Measurements from ENCODE around the gene CASP10. TPM values are rescaled to one million over a fixed set of nuclear protein-coding genes. Genes with fewer than 3 reads are reported as not detected.

The CASP10 gene
- total RNA-seq, 1 experiment from 2014 or later, result 2.8 TPM

DNA sequence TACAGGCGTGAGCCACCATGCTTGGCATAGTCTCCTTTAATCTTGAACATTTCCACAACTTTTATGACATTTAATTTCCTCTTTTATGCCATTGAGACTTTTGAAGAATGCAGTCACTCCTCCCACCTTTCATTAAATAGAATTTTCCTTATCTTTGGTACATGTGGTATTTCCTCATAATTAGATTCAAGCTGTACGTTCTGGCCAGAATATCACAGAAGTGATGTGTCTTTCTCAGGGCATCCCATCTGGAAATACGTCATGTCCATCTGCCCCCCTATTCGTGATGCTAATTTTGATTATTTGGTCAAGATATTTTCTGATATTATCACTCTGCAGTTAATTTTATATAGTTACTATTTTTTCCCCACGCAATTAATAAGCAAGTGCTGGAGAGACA, 16.9 kb downstream of the CASP10 start:
- no peak for ATAC-seq

DNA sequence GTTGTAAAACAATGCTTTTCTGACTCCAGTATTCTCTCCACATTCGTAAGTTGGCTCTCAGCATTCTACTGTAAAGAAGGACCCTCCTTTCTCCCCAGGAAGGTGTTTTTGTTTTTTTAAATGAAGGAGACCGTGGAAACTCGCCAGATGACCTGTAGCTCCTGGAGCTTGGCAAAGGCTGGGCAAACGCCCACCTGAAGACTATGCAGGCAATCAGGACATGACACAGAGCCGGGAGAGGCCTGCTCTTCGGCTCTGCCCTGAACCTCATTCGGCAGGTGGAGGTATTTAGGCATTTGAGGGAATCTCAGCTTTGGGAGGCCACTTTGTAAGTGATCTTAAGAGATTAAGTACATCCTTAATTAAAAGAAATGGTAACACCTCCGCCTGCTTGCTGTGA, 17.4 kb downstream of the CASP10 start:
- H3K9me3 Mint-ChIP-seq, result no peaks in the 10 kb centered on the region
- no peak for DNase-seq (ENCODE audit: low spot score)
- TF ChIP-seq SP1 (CRISPR knock-in tag; conservative IDR thresholded peaks at IDR 0.05) (no peak), TEAD4 (CRISPR knock-in tag; IDR thresholded peaks at IDR 0.05) (no peak), ZNF219 (CRISPR knock-in tag; IDR thresholded peaks at IDR 0.05; ENCODE audit: borderline replicate concordance) (no peak), KAT7 (CRISPR knock-in tag; IDR thresholded peaks at IDR 0.05; ENCODE audit: borderline replicate concordance) (no peak), CREM (CRISPR knock-in tag; IDR thresholded peaks at IDR 0.05) (no peak)
- TF ChIP-seq, protein P1, sequence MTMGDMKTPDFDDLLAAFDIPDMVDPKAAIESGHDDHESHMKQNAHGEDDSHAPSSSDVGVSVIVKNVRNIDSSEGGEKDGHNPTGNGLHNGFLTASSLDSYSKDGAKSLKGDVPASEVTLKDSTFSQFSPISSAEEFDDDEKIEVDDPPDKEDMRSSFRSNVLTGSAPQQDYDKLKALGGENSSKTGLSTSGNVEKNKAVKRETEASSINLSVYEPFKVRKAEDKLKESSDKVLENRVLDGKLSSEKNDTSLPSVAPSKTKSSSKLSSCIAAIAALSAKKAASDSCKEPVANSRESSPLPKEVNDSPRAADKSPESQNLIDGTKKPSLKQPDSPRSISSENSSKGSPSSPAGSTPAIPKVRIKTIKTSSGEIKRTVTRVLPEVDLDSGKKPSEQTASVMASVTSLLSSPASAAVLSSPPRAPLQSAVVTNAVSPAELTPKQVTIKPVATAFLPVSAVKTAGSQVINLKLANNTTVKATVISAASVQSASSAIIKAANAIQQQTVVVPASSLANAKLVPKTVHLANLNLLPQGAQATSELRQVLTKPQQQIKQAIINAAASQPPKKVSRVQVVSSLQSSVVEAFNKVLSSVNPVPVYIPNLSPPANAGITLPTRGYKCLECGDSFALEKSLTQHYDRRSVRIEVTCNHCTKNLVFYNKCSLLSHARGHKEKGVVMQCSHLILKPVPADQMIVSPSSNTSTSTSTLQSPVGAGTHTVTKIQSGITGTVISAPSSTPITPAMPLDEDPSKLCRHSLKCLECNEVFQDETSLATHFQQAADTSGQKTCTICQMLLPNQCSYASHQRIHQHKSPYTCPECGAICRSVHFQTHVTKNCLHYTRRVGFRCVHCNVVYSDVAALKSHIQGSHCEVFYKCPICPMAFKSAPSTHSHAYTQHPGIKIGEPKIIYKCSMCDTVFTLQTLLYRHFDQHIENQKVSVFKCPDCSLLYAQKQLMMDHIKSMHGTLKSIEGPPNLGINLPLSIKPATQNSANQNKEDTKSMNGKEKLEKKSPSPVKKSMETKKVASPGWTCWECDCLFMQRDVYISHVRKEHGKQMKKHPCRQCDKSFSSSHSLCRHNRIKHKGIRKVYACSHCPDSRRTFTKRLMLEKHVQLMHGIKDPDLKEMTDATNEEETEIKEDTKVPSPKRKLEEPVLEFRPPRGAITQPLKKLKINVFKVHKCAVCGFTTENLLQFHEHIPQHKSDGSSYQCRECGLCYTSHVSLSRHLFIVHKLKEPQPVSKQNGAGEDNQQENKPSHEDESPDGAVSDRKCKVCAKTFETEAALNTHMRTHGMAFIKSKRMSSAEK (CRISPR knock-in tag; IDR thresholded peaks at IDR 0.05; ENCODE audit: borderline replicate concordance), result no peak
- H3K4me1 Mint-ChIP-seq, result peaks cover 3% of the 10 kb centered on the region; the same call in 1 of the 2 replicates
- H3K27ac Mint-ChIP-seq, result no peak overlapping the region
- peak; percentile 60 for ATAC-seq
- H3K36me3 Mint-ChIP-seq, result no peaks in the 10 kb centered on the region
- POLR2A ChIA-PET, result no interaction called here
- no peak overlapping the region for H3K4me3 Mint-ChIP-seq
- H3K27me3 Mint-ChIP-seq (ENCODE audit: low read depth), result no peaks in the 10 kb centered on the region
- CTCF ChIA-PET, result interaction anchor here (2.1 kb wide), 1 partner anchor 32 kb away, joined by 7 read pairs; no protein-coding TSS in a partner anchor

More for the DNA sequence above, 16.9 kb downstream of the CASP10 start:
- Mint-ChIP-seq H3K4me1 (peaks cover 3% of the 10 kb centered on the region; the same call in 1 of the 2 replicates), H3K27ac (no peak overlapping the region), H3K36me3 (no peaks in the 10 kb centered on the region), H3K27me3 (ENCODE audit: low read depth) (no peaks in the 10 kb centered on the region), H3K4me3 (no peak overlapping the region), H3K9me3 (no peaks in the 10 kb centered on the region)
- POLR2A ChIA-PET, result no interaction called here
- CTCF ChIA-PET, result interaction anchor here (2.1 kb wide), 1 partner anchor 32 kb away, joined by 7 read pairs; no protein-coding TSS in a partner anchor
- TF ChIP-seq ETV6 (CRISPR knock-in tag; IDR thresholded peaks at IDR 0.05), result no peak
- TF ChIP-seq ZBTB21 (CRISPR knock-in tag; IDR thresholded peaks at IDR 0.05; ENCODE audit: borderline replicate concordance), result no peak
- TF ChIP-seq SP1 (CRISPR knock-in tag; conservative IDR thresholded peaks at IDR 0.05), result no peak
- no peak for DNase-seq (ENCODE audit: low spot score)

DNA sequence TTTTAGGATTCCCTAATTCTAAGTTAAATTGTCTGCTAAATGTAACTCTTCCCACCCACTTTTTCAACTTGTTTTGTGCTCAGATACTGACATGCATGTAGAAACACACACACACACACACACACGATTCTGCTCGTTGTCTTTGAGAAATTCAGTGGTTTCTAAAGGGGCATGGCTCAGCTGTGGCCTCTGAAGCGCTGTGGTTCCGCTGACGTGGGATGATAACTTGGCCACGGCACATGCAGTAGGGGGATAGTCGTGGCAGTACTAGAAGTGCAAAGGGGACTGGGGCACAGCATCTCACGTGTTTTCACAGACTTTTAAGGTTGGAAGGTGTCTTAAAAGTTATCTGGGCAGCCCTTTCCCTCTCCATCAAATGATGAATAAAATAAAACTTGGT, 18.4 kb downstream of the CASP10 start:
- Mint-ChIP-seq H3K9me3 (no peaks in the 10 kb centered on the region), H3K4me1 (peaks cover 3% of the 10 kb centered on the region; the same call in 1 of the 2 replicates), H3K27me3 (ENCODE audit: low read depth) (no peaks in the 10 kb centered on the region), H3K4me3 (no peak overlapping the region), H3K27ac (no peak overlapping the region; the same call in 1 of the 2 replicates), H3K36me3 (no peaks in the 10 kb centered on the region)
- ChIA-PET POLR2A (no interaction called here), CTCF (interaction anchor here (2.1 kb wide), 1 partner anchor 31 kb away, joined by 7 read pairs; no protein-coding TSS in a partner anchor)
- ATAC-seq (no peak), DNase-seq (ENCODE audit: low spot score) (no peak)
- TF ChIP-seq SMAD3 (CRISPR knock-in tag; IDR thresholded peaks at IDR 0.05; ENCODE audit: borderline replicate concordance), result no peak
- TF ChIP-seq MYBL2 (CRISPR knock-in tag; IDR thresholded peaks at IDR 0.05), result no peak
- TF ChIP-seq, protein P2, sequence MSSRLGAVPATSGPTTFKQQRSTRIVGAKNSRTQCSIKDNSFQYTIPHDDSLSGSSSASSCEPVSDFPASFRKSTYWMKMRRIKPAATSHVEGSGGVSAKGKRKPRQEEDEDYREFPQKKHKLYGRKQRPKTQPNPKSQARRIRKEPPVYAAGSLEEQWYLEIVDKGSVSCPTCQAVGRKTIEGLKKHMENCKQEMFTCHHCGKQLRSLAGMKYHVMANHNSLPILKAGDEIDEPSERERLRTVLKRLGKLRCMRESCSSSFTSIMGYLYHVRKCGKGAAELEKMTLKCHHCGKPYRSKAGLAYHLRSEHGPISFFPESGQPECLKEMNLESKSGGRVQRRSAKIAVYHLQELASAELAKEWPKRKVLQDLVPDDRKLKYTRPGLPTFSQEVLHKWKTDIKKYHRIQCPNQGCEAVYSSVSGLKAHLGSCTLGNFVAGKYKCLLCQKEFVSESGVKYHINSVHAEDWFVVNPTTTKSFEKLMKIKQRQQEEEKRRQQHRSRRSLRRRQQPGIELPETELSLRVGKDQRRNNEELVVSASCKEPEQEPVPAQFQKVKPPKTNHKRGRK (CRISPR knock-in tag; IDR thresholded peaks at IDR 0.05; ENCODE audit: borderline replicate concordance), result no peak
- TF ChIP-seq, protein P3, sequence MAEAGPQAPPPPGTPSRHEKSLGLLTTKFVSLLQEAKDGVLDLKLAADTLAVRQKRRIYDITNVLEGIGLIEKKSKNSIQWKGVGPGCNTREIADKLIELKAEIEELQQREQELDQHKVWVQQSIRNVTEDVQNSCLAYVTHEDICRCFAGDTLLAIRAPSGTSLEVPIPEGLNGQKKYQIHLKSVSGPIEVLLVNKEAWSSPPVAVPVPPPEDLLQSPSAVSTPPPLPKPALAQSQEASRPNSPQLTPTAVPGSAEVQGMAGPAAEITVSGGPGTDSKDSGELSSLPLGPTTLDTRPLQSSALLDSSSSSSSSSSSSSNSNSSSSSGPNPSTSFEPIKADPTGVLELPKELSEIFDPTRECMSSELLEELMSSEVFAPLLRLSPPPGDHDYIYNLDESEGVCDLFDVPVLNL (CRISPR knock-in tag; IDR thresholded peaks at IDR 0.05; ENCODE audit: borderline replicate concordance, low read depth), result no peak
- TF ChIP-seq, protein P4, sequence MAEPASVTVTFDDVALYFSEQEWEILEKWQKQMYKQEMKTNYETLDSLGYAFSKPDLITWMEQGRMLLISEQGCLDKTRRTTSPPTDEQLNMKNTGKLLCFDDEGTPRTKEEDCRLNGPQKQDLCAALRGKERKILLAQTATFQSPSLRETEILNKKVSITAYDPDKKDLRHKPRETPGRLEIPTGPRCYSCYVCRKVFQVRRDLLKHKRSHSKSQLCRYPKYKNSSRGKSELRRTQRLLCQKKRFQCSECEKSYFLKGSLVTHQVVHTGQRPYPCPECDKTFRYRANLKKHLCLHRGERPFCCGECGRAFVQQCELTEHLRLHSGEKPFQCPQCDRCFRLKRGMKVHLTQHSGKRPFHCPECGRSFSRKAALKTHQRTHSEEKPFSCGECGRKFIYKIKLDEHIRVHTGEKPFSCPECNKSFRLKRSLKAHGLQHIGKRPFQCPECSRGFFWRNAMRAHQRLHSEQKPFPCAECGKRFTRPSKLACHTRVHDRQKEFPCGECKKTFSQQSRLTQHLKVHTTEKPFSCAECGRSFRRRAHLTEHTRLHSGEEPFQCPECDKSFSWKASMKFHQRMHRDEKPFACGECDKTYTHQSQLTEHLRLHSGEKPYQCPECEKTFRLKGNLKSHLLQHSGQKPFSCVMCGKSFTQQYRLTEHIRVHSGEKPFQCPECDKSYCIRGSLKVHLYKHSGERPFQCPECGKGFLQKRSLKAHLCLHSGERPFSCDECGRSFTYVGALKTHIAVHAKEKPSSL (CRISPR knock-in tag; conservative IDR thresholded peaks at IDR 0.05), result no peak
- TF ChIP-seq, protein P5, sequence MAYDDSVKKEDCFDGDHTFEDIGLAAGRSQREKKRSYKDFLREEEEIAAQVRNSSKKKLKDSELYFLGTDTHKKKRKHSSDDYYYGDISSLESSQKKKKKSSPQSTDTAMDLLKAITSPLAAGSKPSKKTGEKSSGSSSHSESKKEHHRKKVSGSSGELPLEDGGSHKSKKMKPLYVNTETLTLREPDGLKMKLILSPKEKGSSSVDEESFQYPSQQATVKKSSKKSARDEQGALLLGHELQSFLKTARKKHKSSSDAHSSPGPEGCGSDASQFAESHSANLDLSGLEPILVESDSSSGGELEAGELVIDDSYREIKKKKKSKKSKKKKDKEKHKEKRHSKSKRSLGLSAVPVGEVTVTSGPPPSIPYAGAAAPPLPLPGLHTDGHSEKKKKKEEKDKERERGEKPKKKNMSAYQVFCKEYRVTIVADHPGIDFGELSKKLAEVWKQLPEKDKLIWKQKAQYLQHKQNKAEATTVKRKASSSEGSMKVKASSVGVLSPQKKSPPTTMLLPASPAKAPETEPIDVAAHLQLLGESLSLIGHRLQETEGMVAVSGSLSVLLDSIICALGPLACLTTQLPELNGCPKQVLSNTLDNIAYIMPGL (CRISPR knock-in tag; IDR thresholded peaks at IDR 0.05), result no peak
- TF ChIP-seq TP53 (CRISPR knock-in tag; IDR thresholded peaks at IDR 0.05), result no peak
- TF ChIP-seq SOX15 (CRISPR knock-in tag; IDR thresholded peaks at IDR 0.05), result no peak
- TF ChIP-seq, protein P6, sequence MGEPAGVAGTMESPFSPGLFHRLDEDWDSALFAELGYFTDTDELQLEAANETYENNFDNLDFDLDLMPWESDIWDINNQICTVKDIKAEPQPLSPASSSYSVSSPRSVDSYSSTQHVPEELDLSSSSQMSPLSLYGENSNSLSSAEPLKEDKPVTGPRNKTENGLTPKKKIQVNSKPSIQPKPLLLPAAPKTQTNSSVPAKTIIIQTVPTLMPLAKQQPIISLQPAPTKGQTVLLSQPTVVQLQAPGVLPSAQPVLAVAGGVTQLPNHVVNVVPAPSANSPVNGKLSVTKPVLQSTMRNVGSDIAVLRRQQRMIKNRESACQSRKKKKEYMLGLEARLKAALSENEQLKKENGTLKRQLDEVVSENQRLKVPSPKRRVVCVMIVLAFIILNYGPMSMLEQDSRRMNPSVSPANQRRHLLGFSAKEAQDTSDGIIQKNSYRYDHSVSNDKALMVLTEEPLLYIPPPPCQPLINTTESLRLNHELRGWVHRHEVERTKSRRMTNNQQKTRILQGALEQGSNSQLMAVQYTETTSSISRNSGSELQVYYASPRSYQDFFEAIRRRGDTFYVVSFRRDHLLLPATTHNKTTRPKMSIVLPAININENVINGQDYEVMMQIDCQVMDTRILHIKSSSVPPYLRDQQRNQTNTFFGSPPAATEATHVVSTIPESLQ (CRISPR knock-in tag; IDR thresholded peaks at IDR 0.05), result no peak
- no peak for TF ChIP-seq NR2C2 (CRISPR knock-in tag; IDR thresholded peaks at IDR 0.05)
- no peak for TF ChIP-seq GRHL2 (CRISPR knock-in tag; IDR thresholded peaks at IDR 0.05; ENCODE audit: insufficient replicate concordance, severe bottlenecking)
- no peak for TF ChIP-seq CREM (CRISPR knock-in tag; IDR thresholded peaks at IDR 0.05)

Measured in WTC11 (cell line).